ENCODE data around the gene KRTAP5-1.
A peak's percentile ranks its signal among the peaks of the same experiment; 100 is the strongest.
"Not testable (repeated sequence)": the region's sequence is repeated elsewhere in the genome, so short reads cannot be mapped to it uniquely, and the experiment has no call there.

Gene KRTAP5-1

GRCh38 chr11:1600626-1601025 is 15.5 kb upstream of the KRTAP5-1 start:
- DNase-seq = no peak

GRCh38 chr11:1598816-1599215 is 13.7 kb upstream of the KRTAP5-1 start:
- no peak for DNase-seq

GRCh38 chr11:1598406-1598805 is 13.3 kb upstream of the KRTAP5-1 start:
- not testable (repeated sequence) for DNase-seq

GRCh38 chr11:1597994-1598380 is 12.9 kb upstream of the KRTAP5-1 start, which contains the start of gene KRTAP5-2:
TSS of gene KRTAP5-2 (minus strand) at chr11:1598294. CDS start at chr11:1598250, 44 bp downstream.
- DNase-seq = no peak

GRCh38 chr11:1597331-1597993 is 12.4 kb upstream of the KRTAP5-1 start:
- DNase-seq = no peak

GRCh38 chr11:1596576-1597121 is 11.6 kb upstream of the KRTAP5-1 start:
- not testable (repeated sequence) for DNase-seq

- not testable (repeated sequence) for DNase-seq
These were observed 11.0 kb upstream of the KRTAP5-1 start for GRCh38 chr11:1595994-1596575.

- DNase-seq = no peak
These were observed 7.5 kb upstream of the KRTAP5-1 start for GRCh38 chr11:1592628-1593027.

- no peak for DNase-seq
These were observed 4.9 kb upstream of the KRTAP5-1 start for GRCh38 chr11:1589996-1590395.

- DNase-seq = not testable (repeated sequence)
These were observed 4.3 kb upstream of the KRTAP5-1 start for GRCh38 chr11:1589191-1589963.

GRCh38 chr11:1586699-1587098 is 1.6 kb upstream of the KRTAP5-1 start:
- no peak for DNase-seq

- not testable (repeated sequence) for DNase-seq
These were observed 2.2 kb downstream of the KRTAP5-1 start for GRCh38 chr11:1582909-1583308.

GRCh38 chr11:1581976-1582375 is 3.1 kb downstream of the KRTAP5-1 start:
- DNase-seq = no peak

- no peak for DNase-seq
These were observed 8.3 kb downstream of the KRTAP5-1 start for GRCh38 chr11:1576825-1577224.

GRCh38 chr11:1575756-1576155 is 9.3 kb downstream of the KRTAP5-1 start:
- DNase-seq = not testable (repeated sequence)

- DNase-seq = no peak
These were observed 10.2 kb downstream of the KRTAP5-1 start for GRCh38 chr11:1574933-1575242.

GRCh38 chr11:1574238-1574932 is 10.7 kb downstream of the KRTAP5-1 start:
- peak; percentile 58 for DNase-seq

- DNase-seq = no peak
These were observed 11.2 kb downstream of the KRTAP5-1 start for GRCh38 chr11:1573903-1574237.

GRCh38 chr11:1573077-1573902 is 11.8 kb downstream of the KRTAP5-1 start:
- peak; percentile 17 for DNase-seq

GRCh38 chr11:1572197-1573076 is 12.6 kb downstream of the KRTAP5-1 start, which contains the start of gene DUSP8:
TSS of gene DUSP8 (minus strand) at chr11:1572271. CDS start at chr11:1565826, 6,445 bp downstream.
- DNase-seq = peak; percentile 93

GRCh38 chr11:1571760-1572196 is 13.3 kb downstream of the KRTAP5-1 start:
- DNase-seq = no peak

Data from stimulated activated CD4-positive, alpha-beta T cell treated with anti-CD3 and anti-CD28 coated beads, Interleukin-12 subunit alpha, Interleukin-12 subunit beta, amount 100 ng/mL, for 4 hours (primary cell).